Body of pancreas (tissue), 4 donors: ENCODE results near the gene MET. TPM values are rescaled to one million over a fixed set of nuclear protein-coding genes. Genes with fewer than 3 reads are reported as not detected.

Experiments
- ATAC-seq: fragments of 150-250 bp; one replicate; pipeline ENCODE4 v1.9.1; 2016
- DNase-seq, 4 donors: peaks; one replicate each; pipeline ENCODE4 v3.0.0-alpha.2; 2019
- H3K27ac ChIP-seq, 4 donors: fragments of 200-600 bp; sonication (generic); 1 replicate in 3 of 4; 2 replicates in 1 of 4; pipeline versions ENCODE4 v1.5.1 to v1.6.1; 2016 to 2019; ENCODE audit warnings: mild to moderate bottlenecking in 1 of 4, mixed read lengths in 1 of 4, moderate library complexity in 1 of 4
- H3K27me3 ChIP-seq, 2 donors: fragments of 200-600 bp; sonication (generic); one replicate each; pipeline ENCODE4 v1.6.0; 2016; ENCODE audit warnings: mild to moderate bottlenecking in 1 of 2
- H3K36me3 ChIP-seq, 2 donors: fragments of 200-600 bp; sonication (generic); replicated peaks in 1 of 2; 2 replicates each; pipeline ENCODE4 v1.5.1; 2016; ENCODE audit warnings: low read depth in 2 of 2; ENCODE audit not compliant: insufficient read depth in 1 of 2
- H3K4me1 ChIP-seq: fragments of 200-600 bp; sonication (generic); one replicate; pipeline ENCODE4 v1.6.0; 2016
- H3K4me3 ChIP-seq, 2 donors: fragments of 200-600 bp; sonication (generic); 1 replicate in 1 of 2; 2 replicates in 1 of 2; pipeline ENCODE4 v1.5.1; 2016 to 2019
- H3K9me3 ChIP-seq, 3 donors: fragments of 200-600 bp; sonication (generic); 1 replicate in 2 of 3; 2 replicates in 1 of 3; pipeline ENCODE4 v1.5.1; 2016
- POLR2A ChIP-seq, 3 donors: fragments of 450-650 bp; IDR thresholded peaks; one replicate each; pipeline ENCODE4 v1.6.1; 2016; ENCODE audit warnings: antibody characterized with exemption in 3 of 3, mild to moderate bottlenecking in 2 of 3
- WGBS, 2 donors: methylation state at CpG; one replicate each; pipeline ENCODE4 v1.1.5; 2017; 5-methylcytosine and 5-hydroxymethylcytosine counted together
- intact Hi-C: fragments of 100-400 bp; cut with DNase I; formaldehyde crosslinking; loops from one replicate; pipeline ENCODE4 v1.15.1; 2023
- total RNA-seq, 2 donors: library from RNA; depleted of rRNA; stranded (reverse); fragments of >200 nt; gene quantifications; one replicate each; pipeline ENCODE4 v1.1.0, GENCODE V29; 2016
- TF ChIP-seq, protein P1 (sequence below), 7 experiments: fragments of 450-650 bp in 4 of 7; fragments of 200-600 bp in 3 of 7; sonication (generic) in 3 of 7; IDR thresholded peaks; one replicate each; pipeline ENCODE4 v1.5.1; 2016 to 2019; ENCODE audit warnings: antibody characterized with exemption in 7 of 7

MET gene
- total RNA-seq, 2 donors from 2014 or later, result 21.3 to 23.7 TPM

GRCh38 chr7:116709336-116709735, 37.3 kb downstream of the MET start:
- intact Hi-C loops, result no loop called here
- H3K27ac ChIP-seq, result peak overlapping the region in 3 of 4 donors; percentile 32 to 84 (median 74)
- H3K27me3 ChIP-seq, result no peaks in the 10 kb centered on the region
- no peaks in the 10 kb centered on the region for H3K9me3 ChIP-seq
- no peak for DNase-seq
- H3K36me3 ChIP-seq, result no peaks in the 10 kb centered on the region
- TF ChIP-seq POLR2A (IDR thresholded peaks at IDR 0.05), result no peak
- TF ChIP-seq, protein P1, sequence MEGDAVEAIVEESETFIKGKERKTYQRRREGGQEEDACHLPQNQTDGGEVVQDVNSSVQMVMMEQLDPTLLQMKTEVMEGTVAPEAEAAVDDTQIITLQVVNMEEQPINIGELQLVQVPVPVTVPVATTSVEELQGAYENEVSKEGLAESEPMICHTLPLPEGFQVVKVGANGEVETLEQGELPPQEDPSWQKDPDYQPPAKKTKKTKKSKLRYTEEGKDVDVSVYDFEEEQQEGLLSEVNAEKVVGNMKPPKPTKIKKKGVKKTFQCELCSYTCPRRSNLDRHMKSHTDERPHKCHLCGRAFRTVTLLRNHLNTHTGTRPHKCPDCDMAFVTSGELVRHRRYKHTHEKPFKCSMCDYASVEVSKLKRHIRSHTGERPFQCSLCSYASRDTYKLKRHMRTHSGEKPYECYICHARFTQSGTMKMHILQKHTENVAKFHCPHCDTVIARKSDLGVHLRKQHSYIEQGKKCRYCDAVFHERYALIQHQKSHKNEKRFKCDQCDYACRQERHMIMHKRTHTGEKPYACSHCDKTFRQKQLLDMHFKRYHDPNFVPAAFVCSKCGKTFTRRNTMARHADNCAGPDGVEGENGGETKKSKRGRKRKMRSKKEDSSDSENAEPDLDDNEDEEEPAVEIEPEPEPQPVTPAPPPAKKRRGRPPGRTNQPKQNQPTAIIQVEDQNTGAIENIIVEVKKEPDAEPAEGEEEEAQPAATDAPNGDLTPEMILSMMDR (IDR thresholded peaks at IDR 0.05), result no peak
- 61 to 69% methylated on average over 4 of the region's 4 CpGs for WGBS, 2 donors
- no peak for ATAC-seq
- no peak overlapping the region for H3K4me3 ChIP-seq
- peaks cover 40% of the 10 kb centered on the region for H3K4me1 ChIP-seq

GRCh38 chr7:116710764-116711452, 38.9 kb downstream of the MET start:
- Histone ChIP-seq H3K4me3 (no peak overlapping the region), H3K27me3 (no peaks in the 10 kb centered on the region), H3K27ac (peak overlapping the region; percentile 54 to 90 (median 79)), H3K36me3 (no peaks in the 10 kb centered on the region), H3K4me1 (peaks cover 40% of the 10 kb centered on the region), H3K9me3 (no peaks in the 10 kb centered on the region)
- intact Hi-C loops, result no loop called here
- TF ChIP-seq POLR2A (IDR thresholded peaks at IDR 0.05), result no peak
- TF ChIP-seq, protein P1 (IDR thresholded peaks at IDR 0.05), result peak in 1 of 7 experiments; percentile 9
- 12 to 16% methylated on average over 3 of the region's 3 CpGs for WGBS, 2 donors
- peak; percentile 90 for ATAC-seq
- DNase-seq, result peak; percentile 54 to 78 (median 69)

DNA sequence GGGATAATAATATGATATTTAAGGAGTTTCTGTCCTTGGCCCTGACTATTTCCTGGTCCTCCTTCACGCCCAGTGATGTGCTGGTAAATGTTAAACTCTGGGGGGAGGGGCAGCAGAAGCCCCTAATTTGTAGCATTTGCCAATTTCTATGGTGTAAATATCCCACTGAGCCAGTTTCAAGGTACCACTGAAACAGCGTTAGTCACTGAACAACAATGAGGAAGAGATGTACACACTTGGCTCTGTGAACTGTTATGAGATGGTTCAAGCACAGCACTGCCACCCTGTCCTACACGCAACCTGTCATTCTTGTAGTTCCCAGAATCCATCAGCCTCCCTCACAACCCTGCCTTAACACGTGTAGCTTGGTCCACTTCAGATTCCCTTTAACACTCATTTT, 39.8 kb downstream of the MET start:
- WGBS, 2 donors, result 70 to 84% methylated on average over 4 of the region's 4 CpGs
- DNase-seq, result no peak
- H3K9me3 ChIP-seq, result no peaks in the 10 kb centered on the region
- no peak overlapping the region for H3K4me3 ChIP-seq
- no peaks in the 10 kb centered on the region for H3K36me3 ChIP-seq
- H3K27ac ChIP-seq, result peak overlapping the region; percentile 29 to 90 (median 79)
- peaks cover 44% of the 10 kb centered on the region for H3K4me1 ChIP-seq
- H3K27me3 ChIP-seq, result no peaks in the 10 kb centered on the region
- no peak for TF ChIP-seq POLR2A (IDR thresholded peaks at IDR 0.05)
- intact Hi-C loops, result no loop called here
- ATAC-seq, result no peak

- Histone ChIP-seq H3K27me3 (no peaks in the 10 kb centered on the region), H3K27ac (no peak overlapping the region), H3K4me3 (no peak overlapping the region), H3K36me3 (no peaks in the 10 kb centered on the region), H3K4me1 (peaks cover 47% of the 10 kb centered on the region), H3K9me3 (no peaks in the 10 kb centered on the region)
- intact Hi-C loops, result no loop called here
- TF ChIP-seq POLR2A (IDR thresholded peaks at IDR 0.05), result no peak
- TF ChIP-seq, protein P1 (IDR thresholded peaks at IDR 0.05), result no peak
- 83 to 84% methylated on average over 4 of the region's 4 CpGs for WGBS, 2 donors
- ATAC-seq (no peak), DNase-seq (no peak)
Measured at GRCh38 chr7:116713500-116713899, 41.5 kb downstream of the MET start.

GRCh38 chr7:116713918-116714317, 41.9 kb downstream of the MET start:
- DNase-seq (no peak), ATAC-seq (no peak)
- H3K4me1 ChIP-seq, result peaks cover 43% of the 10 kb centered on the region
- no peaks in the 10 kb centered on the region for H3K27me3 ChIP-seq
- no peak overlapping the region for H3K27ac ChIP-seq
- no peaks in the 10 kb centered on the region for H3K9me3 ChIP-seq
- TF ChIP-seq, protein P1 (IDR thresholded peaks at IDR 0.05), result no peak
- TF ChIP-seq POLR2A (IDR thresholded peaks at IDR 0.05), result no peak
- H3K4me3 ChIP-seq, result no peak overlapping the region
- intact Hi-C loops, result no loop called here
- no peaks in the 10 kb centered on the region for H3K36me3 ChIP-seq
